K562 (cell line): ENCODE data around the gene EXOSC1. TPM values are rescaled to one million over a fixed set of nuclear protein-coding genes. Genes with fewer than 3 reads are reported as not detected.

Source experiments
- COPS2 ChIP-seq: fragments of 450-650 bp; conservative IDR thresholded peaks from 2 replicates; pipeline ENCODE4 v1.6.1; 2016; ENCODE audit warnings: mild to moderate bottlenecking, moderate library complexity
- FOXJ2 ChIP-seq: fragments of 200-800 bp; sonication (Bioruptor generic); IDR thresholded peaks from 2 replicates; pipeline ENCODE4 v1.6.1; 2016; ENCODE audit warnings: missing genetic modification characterization, missing compliant biosample characterization
- FUS ChIP-seq: fragments of 200-400 bp; formaldehyde crosslinking; optimal IDR thresholded peaks from 2 replicates; pipeline ENCODE3; 2017; ENCODE audit warnings: low read depth, low read length
- GABPA ChIP-seq: fragments of 200-800 bp; sonication (Bioruptor generic); conservative IDR thresholded peaks from 2 replicates; pipeline ENCODE4 v1.6.1; 2016; ENCODE audit warnings: low read depth, missing genetic modification characterization, missing compliant biosample characterization
- HEY1 ChIP-seq: fragments of 250-450 bp; sonication (Bioruptor Pico); IDR thresholded peaks from 2 replicates; pipeline ENCODE4 v1.5.0; 2020; ENCODE audit warnings: mild to moderate bottlenecking, moderate library complexity, borderline replicate concordance
- HMGXB4 ChIP-seq: sonication (generic); formaldehyde crosslinking; IDR thresholded peaks from 2 replicates; pipeline ENCODE4 v1.8.1; 2023; ENCODE audit warnings: mild to moderate bottlenecking, missing genetic modification reagents
- SRSF1 ChIP-seq: fragments of 200-400 bp; formaldehyde crosslinking; IDR thresholded peaks from 2 replicates; pipeline ENCODE4 v1.6.1; 2017; ENCODE audit warnings: mild to moderate bottlenecking, low read depth, low read length, moderate library complexity
- STAT5B ChIP-seq: fragments of 250-450 bp; sonication (Bioruptor Pico); IDR thresholded peaks from 2 replicates; pipeline ENCODE4 v1.8.0; 2021; ENCODE audit warnings: mild to moderate bottlenecking, inconsistent platforms
- TAF1 ChIP-seq: IDR thresholded peaks from 2 replicates; pipeline ENCODE4 v1.6.1; 2011; ENCODE audit warnings: mild to moderate bottlenecking, low read length, moderate library complexity; ENCODE audit not compliant: insufficient read depth, control insufficient read depth, severe bottlenecking; ENCODE audit errors: extremely low read depth
- TEAD2 ChIP-seq: fragments of 450-650 bp; IDR thresholded peaks from 2 replicates; pipeline ENCODE4 v1.6.1; 2016; ENCODE audit warnings: missing genetic modification characterization, control low read depth, missing compliant biosample characterization
- VEZF1 ChIP-seq: fragments of 200-800 bp; sonication (Bioruptor generic); IDR thresholded peaks from 2 replicates; pipeline ENCODE4 v1.6.1; 2017; ENCODE audit warnings: missing genetic modification characterization, missing compliant biosample characterization
- ZBTB11 ChIP-seq, 3 experiments: fragments of 200-800 bp in 1 of 3; fragments of 250-450 bp in 1 of 3; fragments of 450-650 bp in 1 of 3; sonication (Bioruptor Pico) in 1 of 3; sonication (Bioruptor generic) in 1 of 3; formaldehyde crosslinking in 1 of 3; IDR thresholded peaks; 2 replicates each; pipeline versions ENCODE4 v1.6.1 to v1.8.0; 2016 to 2022; ENCODE audit warnings: mild to moderate bottlenecking in 2 of 3, missing genetic modification characterization in 2 of 3, missing compliant biosample characterization in 1 of 3, moderate library complexity in 1 of 3
- ZKSCAN8 ChIP-seq: fragments of 200-800 bp; sonication (Bioruptor generic); IDR thresholded peaks from 2 replicates; pipeline ENCODE4 v1.6.1; 2016; ENCODE audit warnings: missing genetic modification characterization, missing compliant biosample characterization
- ZNF436 ChIP-seq: fragments of 250-450, 450-650 bp; sonication (Bioruptor Pico); formaldehyde crosslinking; IDR thresholded peaks from 2 replicates; pipeline ENCODE4 v1.7.0; 2020; ENCODE audit warnings: mild to moderate bottlenecking
- ZNF76 ChIP-seq: fragments of 250-450 bp; sonication (Bioruptor Pico); IDR thresholded peaks from 2 replicates; pipeline ENCODE4 v1.4.0; 2020; ENCODE audit warnings: mild to moderate bottlenecking, moderate library complexity, borderline replicate concordance
- polyA plus RNA-seq, 8 experiments: library from polyadenylated mRNA; depleted of rRNA in 4 of 8; stranded (reverse) in 5 of 8; unstranded in 3 of 8; fragments of >200 nt; fragmentation: Nextera tagmentation in 2 of 8; fragmentation: Illumina TruSeq in 1 of 8; extraction: Ambion mirVana in 2 of 8; extraction: Trizol in 1 of 8; gene quantifications; 2 replicates each; pipeline versions ENCODE4 v1.2.1 to v1.2.3, GENCODE V29; 2011 to 2014; ENCODE audit warnings: inconsistent platforms in 1 of 8, missing spikeins in 1 of 8
- total RNA-seq, 7 experiments: library from RNA; depleted of rRNA in 6 of 7; stranded (reverse); fragments of >200 nt in 6 of 7; fragmentation: Illumina TruSeq in 2 of 7; extraction: Trizol in 2 of 7; gene quantifications; 2 replicates each; pipeline versions ENCODE4 v1.2.1 to v1.2.3, GENCODE V29; 2011 to 2021; ENCODE audit warnings: low replicate concordance in 1 of 7
- TF ChIP-seq, protein P1 (sequence below): fragments of 250-450 bp; sonication (Bioruptor Pico); IDR thresholded peaks from 2 replicates; pipeline ENCODE4 v1.6.1; 2021; ENCODE audit warnings: mild to moderate bottlenecking
- TF ChIP-seq, protein P2 (sequence below): fragments of 450-650 bp; formaldehyde crosslinking; IDR thresholded peaks from 2 replicates; pipeline ENCODE4 v1.4.0; 2022; ENCODE audit warnings: missing genetic modification characterization

The EXOSC1 gene
- total and polyA plus RNA-seq, 9 of the 15 experiments (the other 6 are each of a cell fraction or from before 2014, with no cell fraction given): 44.3 to 117 (median 67.0) TPM

DNA sequence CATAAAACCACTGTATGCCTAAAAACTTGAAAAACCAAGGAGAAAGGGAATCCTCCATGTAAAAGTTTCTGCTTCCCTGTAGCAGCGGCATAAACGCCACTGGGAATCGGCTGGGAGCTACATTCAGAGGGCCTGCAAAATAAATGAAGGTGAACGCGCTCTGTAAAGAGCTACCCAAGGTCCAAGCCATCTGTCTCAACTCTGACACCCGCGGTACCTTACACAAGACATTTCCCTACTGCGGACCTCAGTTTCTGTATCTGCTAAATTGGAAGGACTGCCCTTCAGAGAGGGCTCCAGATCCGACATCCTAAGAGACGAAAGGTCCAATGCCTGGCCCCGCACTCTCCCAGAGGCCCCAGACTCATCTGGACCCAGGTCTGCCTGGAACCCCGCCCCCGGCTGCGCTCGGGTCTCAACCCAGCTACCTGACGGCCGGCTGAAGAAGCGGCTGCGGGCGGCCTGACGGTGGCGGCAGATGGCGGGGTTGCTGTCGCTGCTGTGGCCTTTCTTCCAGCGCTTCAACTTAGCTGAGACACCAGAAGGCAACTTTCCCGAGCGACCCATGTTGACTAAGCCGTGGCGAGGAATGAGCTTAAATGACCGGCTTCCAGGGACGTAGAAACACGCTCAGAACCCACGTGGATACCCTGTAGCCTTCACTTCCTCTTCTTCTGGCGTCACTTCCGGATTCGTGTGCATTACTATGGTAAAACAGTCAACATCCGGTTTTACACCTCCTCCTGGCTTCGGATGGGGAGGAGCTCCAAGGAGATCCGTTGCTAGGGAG lies 44.9 kb downstream of the EXOSC1 start, which contains the start of gene RRP12 (continued):
- TF ChIP-seq STAT5B (CRISPR knock-in tag): no peak
- TF ChIP-seq HEY1 (CRISPR knock-in tag): no peak
- no peak for TF ChIP-seq TEAD2 (tag)
- TF ChIP-seq GABPA (tag): peak; percentile 96
- TF ChIP-seq ZNF76 (CRISPR knock-in tag): no peak
- no peak for TF ChIP-seq FUS
- no peak for TF ChIP-seq ZBTB11 (CRISPR knock-in tag; IDR thresholded peaks at IDR 0.05)
- TF ChIP-seq, protein P1, sequence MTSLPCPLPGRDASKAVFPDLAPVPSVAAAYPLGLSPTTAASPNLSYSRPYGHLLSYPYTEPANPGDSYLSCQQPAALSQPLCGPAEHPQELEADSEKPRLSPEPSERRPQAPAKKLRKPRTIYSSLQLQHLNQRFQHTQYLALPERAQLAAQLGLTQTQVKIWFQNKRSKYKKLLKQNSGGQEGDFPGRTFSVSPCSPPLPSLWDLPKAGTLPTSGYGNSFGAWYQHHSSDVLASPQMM (CRISPR knock-in tag): no peak
- TF ChIP-seq TAF1: peak; percentile 62
- TF ChIP-seq SRSF1: no peak
- no peak for TF ChIP-seq ZKSCAN8 (CRISPR knock-in tag)
- no peak for TF ChIP-seq HMGXB4
- TF ChIP-seq VEZF1 (CRISPR knock-in tag): no peak
- TF ChIP-seq, protein P2, sequence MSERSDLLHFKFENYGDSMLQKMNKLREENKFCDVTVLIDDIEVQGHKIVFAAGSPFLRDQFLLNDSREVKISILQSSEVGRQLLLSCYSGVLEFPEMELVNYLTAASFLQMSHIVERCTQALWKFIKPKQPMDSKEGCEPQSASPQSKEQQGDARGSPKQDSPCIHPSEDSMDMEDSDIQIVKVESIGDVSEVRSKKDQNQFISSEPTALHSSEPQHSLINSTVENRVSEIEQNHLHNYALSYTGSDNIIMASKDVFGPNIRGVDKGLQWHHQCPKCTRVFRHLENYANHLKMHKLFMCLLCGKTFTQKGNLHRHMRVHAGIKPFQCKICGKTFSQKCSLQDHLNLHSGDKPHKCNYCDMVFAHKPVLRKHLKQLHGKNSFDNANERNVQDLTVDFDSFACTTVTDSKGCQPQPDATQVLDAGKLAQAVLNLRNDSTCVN (CRISPR knock-in tag): no peak
- TF ChIP-seq COPS2: no peak
- no peak for TF ChIP-seq ZNF436 (CRISPR knock-in tag)
- TF ChIP-seq FOXJ2 (tag): peak; percentile 97
